ENCODE measurements around the gene SH3GLB2. TPM values are rescaled to one million over a fixed set of nuclear protein-coding genes. Genes with fewer than 3 reads are reported as not detected.
"Not testable (repeated sequence)": the region's sequence is repeated elsewhere in the genome, so short reads cannot be mapped to it uniquely, and the experiment has no call there.

SH3GLB2 gene
- total and polyA plus RNA-seq, 12 donors = 25.2 to 51.3 (median 33.5) TPM

DNA sequence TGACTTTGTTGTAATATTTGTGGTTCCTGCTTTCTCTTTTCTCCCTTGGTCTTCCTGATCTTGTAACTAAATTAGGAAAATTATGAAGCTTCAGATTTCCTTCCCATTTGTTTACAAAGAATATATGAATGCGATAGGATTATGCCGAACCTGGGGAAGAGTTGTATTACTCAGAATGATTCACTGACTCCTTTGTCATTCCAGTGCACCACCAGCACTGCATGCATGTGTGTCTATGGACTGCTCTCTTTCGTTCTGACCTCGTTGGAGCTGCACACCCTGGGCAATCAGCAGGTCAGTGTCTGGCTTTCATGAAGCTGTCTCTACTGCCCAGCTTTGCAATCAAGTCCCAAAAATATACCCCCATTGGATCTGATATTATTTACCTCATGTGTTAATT, 55.2 kb downstream of the SH3GLB2 start:
- H3K4me3 ChIP-seq = no peak overlapping the region
- no peaks in the 10 kb centered on the region for H3K27me3 ChIP-seq
- H3K27ac ChIP-seq = no peak overlapping the region
- no peaks in the 10 kb centered on the region for H3K9me3 ChIP-seq
- H3K4me1 ChIP-seq = no peaks in the 10 kb centered on the region
- ATAC-seq (no peak), DNase-seq (no peak)
- intact Hi-C loops (cut with DNase I) = no loop called here
- WGBS, 2 donors = 65 to 75% methylated on average over 4 of the region's 4 CpGs
- TF ChIP-seq, protein P1, sequence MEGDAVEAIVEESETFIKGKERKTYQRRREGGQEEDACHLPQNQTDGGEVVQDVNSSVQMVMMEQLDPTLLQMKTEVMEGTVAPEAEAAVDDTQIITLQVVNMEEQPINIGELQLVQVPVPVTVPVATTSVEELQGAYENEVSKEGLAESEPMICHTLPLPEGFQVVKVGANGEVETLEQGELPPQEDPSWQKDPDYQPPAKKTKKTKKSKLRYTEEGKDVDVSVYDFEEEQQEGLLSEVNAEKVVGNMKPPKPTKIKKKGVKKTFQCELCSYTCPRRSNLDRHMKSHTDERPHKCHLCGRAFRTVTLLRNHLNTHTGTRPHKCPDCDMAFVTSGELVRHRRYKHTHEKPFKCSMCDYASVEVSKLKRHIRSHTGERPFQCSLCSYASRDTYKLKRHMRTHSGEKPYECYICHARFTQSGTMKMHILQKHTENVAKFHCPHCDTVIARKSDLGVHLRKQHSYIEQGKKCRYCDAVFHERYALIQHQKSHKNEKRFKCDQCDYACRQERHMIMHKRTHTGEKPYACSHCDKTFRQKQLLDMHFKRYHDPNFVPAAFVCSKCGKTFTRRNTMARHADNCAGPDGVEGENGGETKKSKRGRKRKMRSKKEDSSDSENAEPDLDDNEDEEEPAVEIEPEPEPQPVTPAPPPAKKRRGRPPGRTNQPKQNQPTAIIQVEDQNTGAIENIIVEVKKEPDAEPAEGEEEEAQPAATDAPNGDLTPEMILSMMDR (IDR thresholded peaks at IDR 0.05) = no peak
- peaks cover 0 to 100% (median 68%) of the 10 kb centered on the region in 9 donors for H3K36me3 ChIP-seq

DNA sequence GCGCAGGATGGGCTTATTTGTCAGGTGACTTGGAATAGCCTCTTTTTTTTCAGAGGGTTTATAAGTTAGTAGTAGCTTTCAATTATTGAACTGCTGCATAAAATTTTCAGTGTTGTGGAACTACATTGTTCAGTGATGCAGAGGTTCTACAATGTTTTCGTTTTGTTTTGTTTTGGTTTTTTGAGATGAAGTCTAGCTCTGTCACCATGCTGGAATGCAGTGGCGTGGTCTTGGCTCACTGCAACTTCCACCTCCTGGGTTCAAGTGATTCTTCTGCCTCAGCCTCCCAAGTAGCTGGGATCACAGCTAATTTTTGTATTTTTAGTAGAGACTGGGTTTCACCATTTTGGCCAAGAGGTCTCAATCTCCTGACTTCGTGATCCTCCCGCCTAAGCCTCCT, 58.6 kb downstream of the SH3GLB2 start:
- ATAC-seq = no peak
- TF ChIP-seq, protein P1 (IDR thresholded peaks at IDR 0.05) = no peak
- H3K36me3 ChIP-seq = peaks cover 0 to 95% (median 55%) of the 10 kb centered on the region in 9 donors

DNA sequence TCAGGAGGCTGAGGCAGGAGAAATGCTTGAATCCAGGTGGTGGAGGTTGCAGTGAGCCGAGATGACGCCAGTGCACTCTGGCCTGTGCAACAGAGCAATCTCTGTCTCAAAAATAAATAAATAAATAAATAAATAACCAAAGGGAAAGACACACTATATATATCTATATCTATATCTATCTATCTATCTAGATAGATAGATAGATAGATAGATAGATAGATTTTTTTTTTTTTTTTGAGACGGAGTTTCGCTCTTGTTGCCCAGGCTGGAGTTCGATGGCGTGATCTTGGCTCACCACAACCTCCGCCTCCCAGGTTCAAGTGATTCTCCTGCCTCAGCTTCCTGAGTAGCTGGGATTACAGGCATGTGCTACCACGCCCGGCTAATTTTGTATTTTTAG, 66.7 kb downstream of the SH3GLB2 start:
- H3K9me3 ChIP-seq; H3K27ac ChIP-seq; H3K27me3 ChIP-seq; intact Hi-C loops (cut with DNase I); H3K4me1 ChIP-seq; ATAC-seq; DNase-seq; H3K4me3 ChIP-seq: not testable (repeated sequence)
- 94 to 97% methylated on average over 9 of the region's 9 CpGs for WGBS, 2 donors
- H3K36me3 ChIP-seq = peaks cover 0 to 95% (median 46%) of the 10 kb centered on the region in 9 donors

More for the DNA sequence above, 58.6 kb downstream of the SH3GLB2 start:
- H3K4me3 ChIP-seq = no peak overlapping the region
- intact Hi-C loops (cut with DNase I) = no loop called here
- no peaks in the 10 kb centered on the region for H3K27me3 ChIP-seq
- 94 to 95% methylated on average over 5 of the region's 5 CpGs for WGBS, 2 donors
- H3K27ac ChIP-seq = no peak overlapping the region
- H3K9me3 ChIP-seq = no peaks in the 10 kb centered on the region
- H3K4me1 ChIP-seq = no peaks in the 10 kb centered on the region
- DNase-seq = no peak

Other genes with a start within 250 kb of the SH3GLB2 start
- gene TBC1D13, start 241.1 kb downstream of the SH3GLB2 start, total RNA-seq = 10 to 100 TPM; 15.0 to 21.3 (median 17.8) TPM
- 10 to 100 TPM; 12.3 to 13.5 TPM for gene TBC1D13, start 241.1 kb downstream of the SH3GLB2 start, polyA plus RNA-seq
- gene ENDOG, start 209.8 kb downstream of the SH3GLB2 start, total RNA-seq = 10 to 100 TPM; 40.9 to 97.2 (median 52.0) TPM
- 10 to 100 TPM; 51.3 to 98.8 TPM for gene ENDOG, start 209.8 kb downstream of the SH3GLB2 start, polyA plus RNA-seq
- gene SPOUT1, start 198.5 kb downstream of the SH3GLB2 start, total RNA-seq = 10 to 100 TPM in 9 of 10 donors, 1 to 10 TPM in 1; 9.9 to 22.1 (median 16.4) TPM
- 10 to 100 TPM; 20.8 to 22.4 TPM for gene SPOUT1, start 198.5 kb downstream of the SH3GLB2 start, polyA plus RNA-seq
- gene KYAT1, start 146.4 kb downstream of the SH3GLB2 start, total RNA-seq = 10 to 100 TPM in 7 of 10 donors, 1 to 10 TPM in 3; 8.9 to 20.3 (median 11.1) TPM
- 10 to 100 TPM; 10.9 to 12.7 TPM for gene KYAT1, start 146.4 kb downstream of the SH3GLB2 start, polyA plus RNA-seq
- 10 to 100 TPM; 15.2 to 45.1 (median 19.6) TPM for gene LRRC8A, start 146.2 kb downstream of the SH3GLB2 start, total RNA-seq
- gene LRRC8A, start 146.2 kb downstream of the SH3GLB2 start, polyA plus RNA-seq = 10 to 100 TPM; 13.2 to 41.7 TPM
- gene PHYHD1, start 107.3 kb downstream of the SH3GLB2 start, total RNA-seq = 10 to 100 TPM; 14.7 to 38.9 (median 21.8) TPM
- 10 to 100 TPM; 26.3 to 49.2 TPM for gene PHYHD1, start 107.3 kb downstream of the SH3GLB2 start, polyA plus RNA-seq
- 10 to 100 TPM in 3 of 10 donors, 1 to 10 TPM in 7; 6.0 to 12.0 (median 8.8) TPM for gene DOLK, start 80.7 kb downstream of the SH3GLB2 start, total RNA-seq
- gene DOLK, start 80.7 kb downstream of the SH3GLB2 start, polyA plus RNA-seq = 10 to 100 TPM in 1 of 2 donors, 1 to 10 TPM in 1; 5.0 to 14.2 TPM
- 10 to 100 TPM; 16.1 to 27.3 (median 20.6) TPM for gene NUP188, start 80.6 kb downstream of the SH3GLB2 start, total RNA-seq
- 10 to 100 TPM; 12.7 to 20.6 TPM for gene NUP188, start 80.6 kb downstream of the SH3GLB2 start, polyA plus RNA-seq
- gene MIGA2, start 8.3 kb upstream of the SH3GLB2 start, total RNA-seq = 10 to 100 TPM; 30.4 to 46.0 (median 34.5) TPM
- 10 to 100 TPM; 39.6 to 44.4 TPM for gene MIGA2, start 8.3 kb upstream of the SH3GLB2 start, polyA plus RNA-seq
- gene DOLPP1, start 52.8 kb upstream of the SH3GLB2 start, total RNA-seq = 1 to 10 TPM; 3.1 to 7.0 (median 5.0) TPM
- gene DOLPP1, start 52.8 kb upstream of the SH3GLB2 start, polyA plus RNA-seq = 1 to 10 TPM; 3.8 to 8.1 TPM
- 10 to 100 TPM; 67.0 to 84.7 (median 74.1) TPM for gene CRAT, start 82.5 kb upstream of the SH3GLB2 start, total RNA-seq
- 10 to 100 TPM; 19.5 to 48.5 TPM for gene CRAT, start 82.5 kb upstream of the SH3GLB2 start, polyA plus RNA-seq
- gene PTPA, start 83.1 kb upstream of the SH3GLB2 start, total RNA-seq = 100 to 1,000 TPM; 169 to 227 (median 187) TPM
- 100 to 1,000 TPM; 106 to 176 TPM for gene PTPA, start 83.1 kb upstream of the SH3GLB2 start, polyA plus RNA-seq
- gene IER5L, start 149.9 kb upstream of the SH3GLB2 start, total RNA-seq = 10 to 100 TPM in 1 of 10 donors, 1 to 10 TPM in 9; 1.2 to 13.7 (median 5.6) TPM
- gene IER5L, start 149.9 kb upstream of the SH3GLB2 start, polyA plus RNA-seq = 10 to 100 TPM in 1 of 2 donors, 1 to 10 TPM in 1; 5.0 to 26.3 TPM

All from heart right ventricle (tissue), 16 donors.